ENCODE data around the gene SETX.

DNA sequence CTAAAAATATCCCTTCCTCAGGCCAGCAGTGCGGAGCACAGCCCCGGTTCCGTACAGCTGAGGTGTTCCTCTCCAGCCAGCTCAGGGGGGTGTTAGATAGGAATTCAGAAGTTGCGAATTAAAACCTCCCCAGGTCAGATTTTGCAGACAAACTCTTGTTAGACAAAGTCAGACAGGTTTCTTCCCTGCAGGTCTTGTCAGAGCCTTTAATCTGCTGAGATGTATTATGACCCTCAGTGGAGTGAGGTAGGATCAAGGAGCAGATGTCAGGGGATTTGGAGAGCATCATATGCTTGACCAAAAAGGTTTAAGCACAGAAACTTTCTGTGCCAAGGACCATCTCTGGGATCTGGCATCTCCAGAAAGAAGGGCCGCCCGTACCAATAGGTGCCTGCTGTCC, 132.8 kb downstream of the SETX start:
- TF ChIP-seq POLR2AphosphoS5 (IDR thresholded peaks at IDR 0.05; ENCODE audit: low read depth), result no peak
- TF ChIP-seq REST (IDR thresholded peaks at IDR 0.05; ENCODE audit: insufficient replicate concordance, low read depth), result no peak
